Trophoblast cell (in vitro differentiated cells and primary cell): ENCODE measurements around the gene KANK3.
A peak's percentile ranks its signal among the peaks of the same experiment; 100 is the strongest.

Experiments used
- DNase-seq, 2 donors: peaks; one replicate each; pipeline ENCODE4 v3.0.0-alpha.2; 2016
- H2AFZ ChIP-seq: 2 replicates; pipeline ENCODE4 v1.6.1; 2013; ENCODE audit warnings: low read length, moderate library complexity, mild to moderate bottlenecking; ENCODE audit not compliant: insufficient read depth, poor library complexity
- H2AK5ac ChIP-seq: 2 replicates; pipeline ENCODE4 v1.6.1; 2013; ENCODE audit warnings: mild to moderate bottlenecking, low read length
- H2BK120ac ChIP-seq: 2 replicates; pipeline ENCODE4 v1.6.1; 2013; ENCODE audit warnings: low read length, mild to moderate bottlenecking, moderate library complexity; ENCODE audit not compliant: insufficient read depth, poor library complexity
- H2BK12ac ChIP-seq: 2 replicates; pipeline ENCODE4 v1.6.1; 2013; ENCODE audit warnings: mild to moderate bottlenecking, low read length, moderate library complexity
- H2BK5ac ChIP-seq: 2 replicates; pipeline ENCODE4 v1.6.1; 2013; ENCODE audit warnings: low read length, low read depth, moderate library complexity, mild to moderate bottlenecking; ENCODE audit not compliant: poor library complexity
- H3K14ac ChIP-seq: 2 replicates; pipeline ENCODE4 v1.6.1; 2013; ENCODE audit warnings: mild to moderate bottlenecking, low read length
- H3K18ac ChIP-seq: 2 replicates; pipeline ENCODE4 v1.6.1; 2013; ENCODE audit warnings: mild to moderate bottlenecking, low read length
- H3K23ac ChIP-seq: 2 replicates; pipeline ENCODE4 v1.6.1; 2013; ENCODE audit warnings: low read length
- H3K27ac ChIP-seq: 2 replicates; pipeline ENCODE4 v1.5.1; 2013; ENCODE audit warnings: low read depth, mild to moderate bottlenecking, inconsistent platforms, low read length, moderate library complexity
- H3K27me3 ChIP-seq: 2 replicates; pipeline ENCODE4 v1.6.1; 2013; ENCODE audit warnings: inconsistent platforms, mild to moderate bottlenecking, low read length, moderate library complexity; ENCODE audit not compliant: insufficient read depth
- H3K36me3 ChIP-seq, 2 experiments: 1 replicate in 1 of 2; 2 replicates in 1 of 2; pipeline ENCODE4 v1.6.1; 2013; ENCODE audit warnings: low read length in 2 of 2, mild to moderate bottlenecking in 2 of 2, moderate library complexity in 1 of 2; ENCODE audit not compliant: insufficient read depth in 2 of 2, control insufficient read depth in 1 of 2
- H3K4ac ChIP-seq: 2 replicates; pipeline ENCODE4 v1.6.1; 2013; ENCODE audit warnings: low read depth, mild to moderate bottlenecking, low read length, moderate library complexity
- H3K4me1 ChIP-seq, 2 experiments: 1 replicate in 1 of 2; 2 replicates in 1 of 2; pipeline ENCODE4 v1.6.1; 2013; ENCODE audit warnings: low read length in 2 of 2, mild to moderate bottlenecking in 2 of 2, moderate library complexity in 1 of 2; ENCODE audit not compliant: insufficient read depth in 2 of 2, control insufficient read depth in 1 of 2
- H3K4me2 ChIP-seq: 2 replicates; pipeline ENCODE4 v1.6.1; 2013; ENCODE audit warnings: inconsistent platforms, mild to moderate bottlenecking, low read length, moderate library complexity
- H3K4me3 ChIP-seq: 2 replicates; pipeline ENCODE4 v1.5.1; 2013; ENCODE audit warnings: mild to moderate bottlenecking, low read depth, low read length, inconsistent platforms
- H3K79me1 ChIP-seq: one replicate; pipeline ENCODE4 v1.6.1; 2013; ENCODE audit warnings: low read length
- H3K79me2 ChIP-seq: 2 replicates; pipeline ENCODE4 v1.6.1; 2013; ENCODE audit warnings: low read length, mild to moderate bottlenecking; ENCODE audit not compliant: control insufficient read depth, insufficient read depth, poor library complexity
- H3K9ac ChIP-seq: 2 replicates; pipeline ENCODE4 v1.6.1; 2013; ENCODE audit warnings: mild to moderate bottlenecking, low read length
- H3K9me3 ChIP-seq: 2 replicates; pipeline ENCODE4 v1.6.1; 2013; ENCODE audit warnings: low read depth, mild to moderate bottlenecking, control low read depth, inconsistent platforms, low read length; ENCODE audit not compliant: insufficient read depth
- H4K12ac ChIP-seq: 2 replicates; pipeline ENCODE4 v1.6.1; 2013; ENCODE audit warnings: low read depth, mild to moderate bottlenecking, low read length, moderate library complexity
- H4K8ac ChIP-seq: 2 replicates; pipeline ENCODE4 v1.6.1; 2013; ENCODE audit warnings: low read depth, mild to moderate bottlenecking, low read length, moderate library complexity
- H4K91ac ChIP-seq: one replicate; pipeline ENCODE4 v1.6.1; 2013; ENCODE audit warnings: low read depth, mild to moderate bottlenecking, low read length, moderate library complexity
- WGBS: extraction: QIAGEN DNeasy Blood & Tissue Kit; methylation state at CpG from one replicate; pipeline ENCODE4 v1.1.7; 2013; ENCODE audit warnings: missing lambda C conversion rate; ENCODE audit not compliant: insufficient read length, insufficient coverage; ENCODE audit errors: extremely low coverage; 5-methylcytosine and 5-hydroxymethylcytosine counted together

The KANK3 gene

GRCh38 chr19:8367327-8368001, 24.4 kb upstream of the KANK3 start:
- H3K14ac ChIP-seq = peak overlapping the region; percentile 49
- WGBS = no CpG with 5 or more reads among the region's 23 CpGs
- H3K4me3 ChIP-seq = no peak overlapping the region
- H4K91ac ChIP-seq = peak overlapping the region; percentile 65
- H3K79me2 ChIP-seq = peaks cover 3% of the 10 kb centered on the region
- H2AFZ ChIP-seq = no peak overlapping the region
- H3K27me3 ChIP-seq = peaks cover 6% of the 10 kb centered on the region
- peak overlapping the region; percentile 43 for H3K18ac ChIP-seq
- H3K36me3 ChIP-seq = peaks cover 0 to 4% of the 10 kb centered on the region in 2 experiments
- no peak overlapping the region for H3K4ac ChIP-seq
- peaks cover 21 to 27% of the 10 kb centered on the region in 2 experiments for H3K4me1 ChIP-seq
- H3K4me2 ChIP-seq = peak overlapping the region; percentile 25
- peak; percentile 98 for DNase-seq
- peaks cover 10% of the 10 kb centered on the region for H3K79me1 ChIP-seq
- peak overlapping the region; percentile 2 for H3K27ac ChIP-seq
- peak overlapping the region; percentile 67 for H2BK12ac ChIP-seq
- no peak overlapping the region for H3K23ac ChIP-seq
- H4K12ac ChIP-seq = no peak overlapping the region
- H2BK5ac ChIP-seq = peak overlapping the region; percentile 15
- H3K9me3 ChIP-seq = peaks cover 12% of the 10 kb centered on the region
- H2AK5ac ChIP-seq = peak overlapping the region; percentile 36
- no peak overlapping the region for H3K9ac ChIP-seq
- H2BK120ac ChIP-seq = peak overlapping the region; percentile 78
- H4K8ac ChIP-seq = peak overlapping the region; percentile 14

GRCh38 chr19:8366961-8367326, 23.9 kb upstream of the KANK3 start:
- peaks cover 3% of the 10 kb centered on the region for H3K79me2 ChIP-seq
- H2AK5ac ChIP-seq = peak overlapping the region; percentile 36
- peak overlapping the region; percentile 25 for H3K4me2 ChIP-seq
- peak overlapping the region; percentile 25 for H2BK120ac ChIP-seq
- H3K9me3 ChIP-seq = peaks cover 12% of the 10 kb centered on the region
- peak overlapping the region; percentile 65 for H4K91ac ChIP-seq
- no peak overlapping the region for H3K4me3 ChIP-seq
- peaks cover 23 to 27% of the 10 kb centered on the region in 2 experiments for H3K4me1 ChIP-seq
- no peak overlapping the region for H4K12ac ChIP-seq
- peak overlapping the region; percentile 2 for H3K27ac ChIP-seq
- H3K79me1 ChIP-seq = peaks cover 10% of the 10 kb centered on the region
- peaks cover 0 to 4% of the 10 kb centered on the region in 2 experiments for H3K36me3 ChIP-seq
- peak overlapping the region; percentile 67 for H2BK12ac ChIP-seq
- H3K27me3 ChIP-seq = peaks cover 6% of the 10 kb centered on the region
- peak overlapping the region; percentile 15 for H2BK5ac ChIP-seq
- WGBS = no CpG with 5 or more reads among the region's 13 CpGs
- peak overlapping the region; percentile 18 for H3K4ac ChIP-seq
- no peak overlapping the region for H3K9ac ChIP-seq
- no peak overlapping the region for H3K23ac ChIP-seq
- H3K14ac ChIP-seq = peak overlapping the region; percentile 49
- H4K8ac ChIP-seq = peak overlapping the region; percentile 14
- peak overlapping the region; percentile 43 for H3K18ac ChIP-seq
- DNase-seq = peak in 1 of 2 donors; percentile 50
- H2AFZ ChIP-seq = no peak overlapping the region

DNA sequence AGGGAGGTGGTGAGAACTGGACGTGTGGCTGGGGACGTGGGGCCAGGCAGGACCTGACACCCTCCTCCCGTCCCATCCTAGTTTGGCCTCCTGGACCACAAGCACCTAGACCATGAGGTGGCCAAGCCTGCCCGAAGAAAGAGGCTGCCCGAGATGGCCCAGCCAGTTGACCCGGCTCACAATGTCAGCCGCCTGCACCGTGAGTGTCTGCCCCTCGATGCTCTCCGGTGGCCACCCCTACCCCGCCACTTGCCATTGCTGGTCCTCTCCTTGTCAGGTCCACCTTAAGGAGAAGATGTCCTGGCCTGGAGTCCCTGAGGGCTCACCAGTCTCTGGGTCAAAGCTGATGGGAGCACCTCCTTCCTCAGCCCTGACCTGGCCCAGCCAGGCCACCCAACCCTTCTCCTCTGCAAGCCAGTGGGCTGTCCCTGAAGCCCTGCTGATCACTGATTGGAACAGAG, 23.1 kb upstream of the KANK3 start:
- H3K4me2 ChIP-seq = no peak overlapping the region
- peak in 1 of 2 donors; percentile 37 for DNase-seq
- H4K91ac ChIP-seq = peak overlapping the region; percentile 3
- peaks cover 12% of the 10 kb centered on the region for H3K9me3 ChIP-seq
- no peak overlapping the region for H3K9ac ChIP-seq
- H3K4me3 ChIP-seq = no peak overlapping the region
- H2BK5ac ChIP-seq = no peak overlapping the region
- H4K8ac ChIP-seq = no peak overlapping the region
- peaks cover 10% of the 10 kb centered on the region for H3K79me1 ChIP-seq
- peaks cover 6% of the 10 kb centered on the region for H3K27me3 ChIP-seq
- H3K79me2 ChIP-seq = peaks cover 3% of the 10 kb centered on the region
- no peak overlapping the region for H3K18ac ChIP-seq
- H2BK120ac ChIP-seq = no peak overlapping the region
- H2AK5ac ChIP-seq = peak overlapping the region; percentile 45
- H2BK12ac ChIP-seq = peak overlapping the region; percentile 21
- H3K36me3 ChIP-seq = peaks cover 0 to under 1% of the 10 kb centered on the region in 2 experiments
- WGBS = no CpG with 5 or more reads among the region's 11 CpGs
- H3K23ac ChIP-seq = no peak overlapping the region
- no peak overlapping the region for H3K4ac ChIP-seq
- peaks cover 21 to 27% of the 10 kb centered on the region in 2 experiments for H3K4me1 ChIP-seq
- no peak overlapping the region for H3K27ac ChIP-seq
- H3K14ac ChIP-seq = no peak overlapping the region
- H2AFZ ChIP-seq = no peak overlapping the region
- H4K12ac ChIP-seq = no peak overlapping the region

DNA sequence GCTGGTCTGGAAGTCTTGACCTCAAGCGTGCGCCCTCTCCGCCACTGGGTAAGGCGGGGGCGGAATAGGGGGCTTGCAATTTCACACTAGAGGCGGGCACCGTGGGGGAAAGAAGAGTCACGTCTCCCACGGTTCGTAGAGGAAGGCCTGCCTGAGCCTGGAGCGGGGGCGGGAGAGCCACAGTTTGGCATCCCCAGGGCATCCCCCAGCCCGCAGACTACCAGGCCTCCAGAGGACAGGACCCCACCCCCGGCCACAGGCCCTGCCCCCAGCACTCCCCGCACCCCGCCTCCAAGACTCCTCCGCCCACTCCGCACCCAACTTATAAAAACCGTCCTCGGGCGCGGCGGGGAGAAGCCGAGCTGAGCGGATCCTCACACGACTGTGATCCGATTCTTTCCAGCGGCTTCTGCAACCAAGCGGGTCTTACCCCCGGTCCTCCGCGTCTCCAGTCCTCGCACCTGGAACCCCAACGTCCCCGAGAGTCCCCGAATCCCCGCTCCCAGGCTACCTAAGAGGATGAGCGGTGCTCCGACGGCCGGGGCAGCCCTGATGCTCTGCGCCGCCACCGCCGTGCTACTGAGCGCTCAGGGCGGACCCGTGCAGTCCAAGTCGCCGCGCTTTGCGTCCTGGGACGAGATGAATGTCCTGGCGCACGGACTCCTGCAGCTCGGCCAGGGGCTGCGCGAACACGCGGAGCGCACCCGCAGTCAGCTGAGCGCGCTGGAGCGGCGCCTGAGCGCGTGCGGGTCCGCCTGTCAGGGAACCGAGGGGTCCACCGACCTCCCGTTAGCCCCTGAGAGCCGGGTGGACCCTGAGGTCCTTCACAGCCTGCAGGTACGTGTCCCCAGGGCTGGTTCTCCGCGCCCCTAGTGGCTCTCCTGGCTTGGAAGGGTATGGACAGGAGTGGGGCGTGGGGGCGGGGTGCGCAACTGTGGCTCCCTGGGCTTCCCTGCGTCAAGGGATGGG, 21.0 kb upstream of the KANK3 start, which contains the start of gene ANGPTL4:
TSS of gene ANGPTL4 (plus strand) at position 353 of the 969 bp plus-strand sequence. CDS start at position 520, 167 bp downstream.
- H3K27ac ChIP-seq = no peak within 1 kb of the TSS
- H2AK5ac ChIP-seq = no peak within 1 kb of the TSS

More for the DNA sequence above, 21.0 kb upstream of the KANK3 start, which contains the start of gene ANGPTL4:
- H4K12ac ChIP-seq = no peak within 1 kb of the TSS
- H3K79me2 ChIP-seq = peaks cover 3% of the 10 kb centered on the region
- peak; percentile 70 to 80 for DNase-seq
- H2AFZ ChIP-seq = peak within 1 kb of the TSS; percentile 66
- H3K23ac ChIP-seq = no peak within 1 kb of the TSS
- peak within 1 kb of the TSS; percentile 48 for H3K4me3 ChIP-seq
- H2BK12ac ChIP-seq = no peak within 1 kb of the TSS
- peak within 1 kb of the TSS; percentile 25 for H4K8ac ChIP-seq
- no peak within 1 kb of the TSS for H3K18ac ChIP-seq
- H3K4me2 ChIP-seq = peak within 1 kb of the TSS; percentile 93
- H3K9me3 ChIP-seq = peaks cover 13% of the 10 kb centered on the region
- H4K91ac ChIP-seq = no peak within 1 kb of the TSS
- H3K14ac ChIP-seq = no peak within 1 kb of the TSS
- H3K9ac ChIP-seq = no peak within 1 kb of the TSS
- no peaks in the 10 kb centered on the region for H3K36me3 ChIP-seq
- H3K79me1 ChIP-seq = peaks cover 10% of the 10 kb centered on the region
- H2BK120ac ChIP-seq = no peak within 1 kb of the TSS
- peaks cover 6% of the 10 kb centered on the region for H3K27me3 ChIP-seq
- H3K4ac ChIP-seq = no peak within 1 kb of the TSS
- WGBS = no CpG with 5 or more reads among the region's 81 CpGs
- H2BK5ac ChIP-seq = no peak within 1 kb of the TSS
- peaks cover 20 to 26% of the 10 kb centered on the region in 2 experiments for H3K4me1 ChIP-seq
